HepG2 (cell line): ENCODE data around the gene NPBWR2. TPM values are rescaled to one million over a fixed set of nuclear protein-coding genes. Genes with fewer than 3 reads are reported as not detected.
A peak's percentile ranks its signal among the peaks of the same experiment; 100 is the strongest.

Source experiments
- ATM ChIP-seq: fragments of 450-650 bp; IDR thresholded peaks from 2 replicates; pipeline ENCODE4 v1.7.1; 2017; ENCODE audit warnings: mild to moderate bottlenecking, borderline replicate concordance
- CHCHD3 ChIP-seq: sonication (generic); formaldehyde crosslinking; IDR thresholded peaks from 2 replicates; pipeline ENCODE4 v1.8.0; 2022; ENCODE audit warnings: mild to moderate bottlenecking, missing genetic modification reagents, moderate library complexity
- GZF1 ChIP-seq: sonication (generic); formaldehyde crosslinking; IDR thresholded peaks from 2 replicates; pipeline ENCODE4 v1.5.1; 2020; ENCODE audit warnings: mild to moderate bottlenecking, missing genetic modification reagents
- LBX2 ChIP-seq: sonication (generic); formaldehyde crosslinking; IDR thresholded peaks from 2 replicates; pipeline ENCODE4 v1.5.0; 2020; ENCODE audit warnings: missing genetic modification reagents, mild to moderate bottlenecking, borderline replicate concordance
- RXRA ChIP-seq: sonication (generic); formaldehyde crosslinking; IDR thresholded peaks from 2 replicates; pipeline ENCODE4 v1.5.1; 2020; ENCODE audit warnings: missing genetic modification reagents
- SNRNP70 ChIP-seq: fragments of 200-400 bp; formaldehyde crosslinking; IDR thresholded peaks from 2 replicates; pipeline ENCODE4 v1.6.1; 2017; ENCODE audit warnings: mild to moderate bottlenecking, low read depth, low read length, moderate library complexity
- SP2 ChIP-seq: sonication (generic); formaldehyde crosslinking; IDR thresholded peaks from 2 replicates; pipeline ENCODE4 v1.5.1; 2020; ENCODE audit warnings: mild to moderate bottlenecking, missing genetic modification reagents
- SP5 ChIP-seq: IDR thresholded peaks from 2 replicates; pipeline ENCODE4 v1.6.1; 2016; ENCODE audit warnings: low read depth, borderline replicate concordance
- UBTF ChIP-seq: sonication (generic); formaldehyde crosslinking; IDR thresholded peaks from 2 replicates; pipeline ENCODE4 v1.4.0; 2020; ENCODE audit warnings: mild to moderate bottlenecking, missing genetic modification reagents
- XBP1 ChIP-seq: sonication (generic); formaldehyde crosslinking; IDR thresholded peaks from 2 replicates; pipeline ENCODE4 v1.5.0; 2020; ENCODE audit warnings: missing genetic modification reagents
- ZBED4 ChIP-seq: sonication (generic); formaldehyde crosslinking; IDR thresholded peaks from 2 replicates; pipeline ENCODE4 v1.4.0; 2020; ENCODE audit warnings: missing genetic modification reagents, borderline replicate concordance
- ZNF10 ChIP-seq: sonication (generic); formaldehyde crosslinking; IDR thresholded peaks from 2 replicates; pipeline ENCODE4 v1.4.0; 2020; ENCODE audit warnings: mild to moderate bottlenecking, low read depth, missing genetic modification reagents, borderline replicate concordance
- ZNF224 ChIP-seq: sonication (generic); formaldehyde crosslinking; IDR thresholded peaks from 2 replicates; pipeline ENCODE4 v1.5.0; 2020; ENCODE audit warnings: mild to moderate bottlenecking, missing genetic modification reagents
- ZNF264 ChIP-seq: sonication (generic); formaldehyde crosslinking; IDR thresholded peaks from 2 replicates; pipeline ENCODE4 v1.4.0; 2020; ENCODE audit warnings: missing genetic modification reagents
- ZNF274 ChIP-seq: sonication (generic); formaldehyde crosslinking; IDR thresholded peaks from 2 replicates; pipeline ENCODE4 v1.5.1; 2020; ENCODE audit warnings: mild to moderate bottlenecking, missing genetic modification reagents
- ZNF362 ChIP-seq: sonication (generic); formaldehyde crosslinking; IDR thresholded peaks from 2 replicates; pipeline ENCODE4 v1.4.0; 2020; ENCODE audit warnings: missing genetic modification reagents, mild to moderate bottlenecking, borderline replicate concordance
- ZNF552 ChIP-seq: sonication (generic); formaldehyde crosslinking; IDR thresholded peaks from 2 replicates; pipeline ENCODE4 v1.9.0; 2022; ENCODE audit warnings: missing genetic modification reagents, mild to moderate bottlenecking, borderline replicate concordance
- ZNF605 ChIP-seq: sonication (generic); formaldehyde crosslinking; IDR thresholded peaks from 2 replicates; pipeline ENCODE4 v1.8.0; 2022; ENCODE audit warnings: mild to moderate bottlenecking, missing genetic modification reagents
- ZNF644 ChIP-seq: IDR thresholded peaks from 2 replicates; pipeline ENCODE4 v1.6.1; 2016; ENCODE audit warnings: low read depth
- ZNF720 ChIP-seq: sonication (generic); formaldehyde crosslinking; IDR thresholded peaks from 2 replicates; pipeline ENCODE4 v1.4.0; 2020; ENCODE audit warnings: missing genetic modification reagents
- ZNF737 ChIP-seq: sonication (generic); formaldehyde crosslinking; IDR thresholded peaks from 2 replicates; pipeline ENCODE4 v1.5.0; 2020; ENCODE audit warnings: missing genetic modification reagents, mild to moderate bottlenecking, borderline replicate concordance
- ZSCAN9 ChIP-seq: IDR thresholded peaks from 2 replicates; pipeline ENCODE4 v1.6.1; 2016; ENCODE audit warnings: borderline replicate concordance
- polyA plus RNA-seq, 8 experiments: library from polyadenylated mRNA; depleted of rRNA in 3 of 8; stranded (reverse) in 7 of 8; unstranded in 1 of 8; fragments of >200 nt; fragmentation: Illumina TruSeq in 4 of 8; extraction: Trizol in 4 of 8; gene quantifications; 2 replicates each; pipeline versions ENCODE4 v1.2.1 to v1.2.3, GENCODE V29; 2011 to 2016; ENCODE audit warnings: low read depth in 4 of 8, missing spikeins in 1 of 8, mixed read lengths in 1 of 8; ENCODE audit not compliant: insufficient read depth in 1 of 8
- total RNA-seq, 5 experiments: library from RNA; depleted of rRNA; stranded (reverse); fragments of >200 nt; fragmentation: Illumina TruSeq; extraction: Trizol; gene quantifications; 2 replicates each; pipeline ENCODE4 v1.2.3, GENCODE V29; 2016; ENCODE audit warnings: low read depth in 1 of 5

The NPBWR2 gene
- total and polyA plus RNA-seq, 2 of the 13 experiments (the other 11 are each of a cell fraction or from before 2014, with no cell fraction given) = not detected

GRCh38 chr20:64071341-64072332, 35.7 kb downstream of the NPBWR2 start (continued):
- TF ChIP-seq ZNF720 (CRISPR knock-in tag) (no peak), ATM (no peak), ZNF552 (CRISPR knock-in tag) (no peak), ZBED4 (CRISPR knock-in tag) (no peak), XBP1 (CRISPR knock-in tag) (no peak), SP5 (no peak), ZNF644 (CRISPR knock-in tag) (no peak), ZNF224 (no peak), UBTF (CRISPR knock-in tag) (no peak), CHCHD3 (CRISPR knock-in tag) (0 out of 2 replicates have a peak, but pooled peaks have one; percentile 9), ZNF264 (no peak), RXRA (CRISPR knock-in tag) (no peak), LBX2 (CRISPR knock-in tag) (no peak), SP2 (no peak), ZNF362 (CRISPR knock-in tag) (no peak), ZNF10 (CRISPR knock-in tag) (no peak), ZNF737 (no peak), ZSCAN9 (CRISPR knock-in tag) (no peak), ZNF605 (CRISPR knock-in tag) (no peak), ZNF274 (CRISPR knock-in tag) (no peak), GZF1 (CRISPR knock-in tag) (no peak), SNRNP70 (no peak)
